GM12875 (cell line): ENCODE measurements around the gene TBPL1.

Experiments used
- H3K4me3 ChIP-seq: one replicate; pipeline ENCODE4 v1.5.1; 2011; ENCODE audit warnings: low read depth, low read length, control low read depth
- CTCF ChIP-seq: IDR thresholded peaks from 2 replicates; pipeline ENCODE4 v1.5.1; 2011; ENCODE audit warnings: low read depth, mild to moderate bottlenecking, control low read depth, inconsistent platforms, low read length, moderate library complexity, borderline replicate concordance; ENCODE audit not compliant: insufficient read depth

The TBPL1 gene

DNA sequence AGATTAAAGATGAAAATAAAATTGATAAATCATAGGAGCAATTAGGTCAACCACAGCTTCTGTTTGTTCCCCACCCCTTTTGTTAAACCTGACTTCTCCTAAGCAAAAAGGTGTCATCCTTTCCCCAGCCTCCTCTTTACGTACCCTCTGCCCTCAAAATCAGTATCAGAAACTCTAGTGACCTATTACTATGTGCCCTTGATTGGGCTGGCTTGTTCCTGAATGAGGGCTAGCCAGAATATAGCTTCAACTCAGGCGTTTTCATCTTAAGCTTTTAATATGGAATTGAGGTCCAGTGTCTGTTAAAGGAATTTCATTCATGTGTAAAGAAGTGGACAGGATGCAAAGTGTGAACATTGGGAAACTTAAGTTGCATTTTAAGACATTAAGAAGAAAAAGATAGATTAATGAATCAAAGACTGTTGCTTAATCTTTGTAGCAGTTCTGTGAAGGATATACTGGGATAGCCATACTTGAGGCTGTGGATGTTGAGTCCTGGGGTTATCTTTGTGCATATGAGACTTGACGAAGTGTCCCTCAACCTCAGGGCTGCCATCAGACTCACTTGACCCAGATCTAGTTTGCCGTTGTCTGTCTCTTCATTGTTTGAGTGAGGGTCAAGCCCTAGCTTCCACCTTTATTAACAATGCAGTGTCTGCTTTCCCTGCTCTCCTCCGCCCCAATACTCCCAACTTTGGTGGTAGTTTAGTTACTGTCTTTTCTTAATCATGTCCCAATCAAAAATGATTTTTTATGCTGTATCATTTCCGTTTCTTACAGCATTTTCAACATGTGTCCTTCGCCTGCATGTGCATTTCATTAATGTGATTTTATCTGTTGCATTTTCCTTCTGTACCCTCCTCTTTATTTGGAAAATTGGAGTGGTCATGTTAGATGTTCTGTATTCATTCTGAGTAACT, 1.9 kb downstream of the TBPL1 start:
- no peak for TF ChIP-seq CTCF
- no peak overlapping the region for H3K4me3 ChIP-seq

DNA sequence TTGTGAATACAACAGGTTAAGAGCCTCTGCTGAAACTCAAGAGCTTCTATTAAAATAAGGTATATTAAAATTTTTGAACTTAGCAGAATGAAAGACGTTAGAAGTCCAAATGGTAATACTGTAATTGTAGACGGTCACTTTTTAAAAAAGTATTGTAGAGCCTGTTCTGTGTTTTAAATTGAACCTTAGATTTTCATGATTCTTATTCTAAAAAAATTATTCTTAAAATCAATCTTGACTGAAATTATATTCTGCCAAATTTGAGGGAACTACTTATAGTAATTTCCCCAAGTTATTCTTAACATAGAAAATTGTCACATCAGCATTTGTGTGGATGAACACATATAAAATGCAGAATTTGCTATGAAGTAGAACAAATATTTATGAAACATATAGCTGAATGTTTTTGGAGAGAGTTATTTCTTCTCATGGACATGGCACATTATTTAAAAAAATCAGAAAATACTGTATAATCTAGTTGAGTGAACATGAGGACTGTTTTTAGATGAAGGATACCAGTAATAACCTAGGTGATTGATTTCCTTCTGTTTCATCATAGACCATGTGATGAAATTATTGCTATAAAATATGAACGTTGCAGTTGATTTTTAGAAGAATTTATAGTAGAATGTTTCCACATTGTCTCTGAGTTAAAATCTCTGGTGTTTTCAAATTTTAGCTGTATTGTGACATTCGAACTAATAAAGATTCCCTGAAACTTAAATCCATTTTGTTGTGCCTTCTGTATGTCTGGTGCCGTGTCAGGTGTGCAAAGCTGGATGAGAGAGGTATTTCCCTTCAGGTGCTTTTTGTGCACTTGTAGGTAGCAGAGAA, 2.8 kb downstream of the TBPL1 start:
- no peak overlapping the region for H3K4me3 ChIP-seq
- no peak for TF ChIP-seq CTCF

- no peak overlapping the region for H3K4me3 ChIP-seq
- no peak for TF ChIP-seq CTCF
These were observed 3.5 kb downstream of the TBPL1 start for GRCh38 chr6:133956416-133957049.

GRCh38 chr6:133957227-133957626, 4.2 kb downstream of the TBPL1 start:
- H3K4me3 ChIP-seq: no peak overlapping the region
- no peak for TF ChIP-seq CTCF

DNA sequence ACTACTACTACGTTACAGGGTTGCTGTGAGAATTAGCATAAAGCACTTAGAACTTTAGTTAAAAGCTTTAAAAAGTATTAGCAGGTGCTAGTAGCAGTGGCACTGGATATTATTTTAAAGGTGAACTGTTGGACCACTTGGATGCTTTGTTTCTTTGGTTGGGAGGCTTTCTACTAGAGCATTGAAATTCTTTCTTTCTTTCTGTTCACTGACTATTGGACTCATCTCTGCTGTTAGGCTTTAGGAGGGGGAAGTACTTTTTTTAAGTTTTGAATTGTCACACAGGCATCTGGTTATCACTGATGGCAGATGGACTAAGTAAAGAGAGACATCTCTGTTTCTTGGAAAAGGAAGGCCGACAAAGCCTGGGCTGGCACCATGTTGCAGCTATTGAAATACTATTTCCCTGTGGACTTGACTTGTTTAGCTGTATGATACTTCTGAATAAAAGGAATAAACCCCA, 4.8 kb downstream of the TBPL1 start:
- no peak for TF ChIP-seq CTCF
- no peak overlapping the region for H3K4me3 ChIP-seq

DNA sequence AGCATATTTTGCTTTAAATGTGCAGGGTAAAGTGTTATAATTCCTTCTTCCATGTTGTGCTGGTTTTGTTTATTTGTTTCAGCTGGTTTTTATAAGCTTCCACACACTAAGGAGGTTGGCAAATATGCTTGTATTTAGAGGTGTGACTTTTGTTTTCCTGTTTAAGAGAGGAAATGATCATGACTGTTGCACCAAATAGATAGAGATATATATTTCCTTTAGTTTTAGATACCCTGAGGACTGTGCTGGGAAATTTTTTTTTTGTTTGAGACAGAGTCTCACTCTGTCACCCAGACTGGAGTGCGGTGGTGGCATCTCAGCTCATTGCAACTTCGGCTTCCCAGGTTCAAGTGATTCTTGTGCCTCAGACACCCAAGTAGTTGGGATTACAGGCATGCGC, 5.8 kb downstream of the TBPL1 start:
- TF ChIP-seq CTCF: no peak
- no peak overlapping the region for H3K4me3 ChIP-seq
